Neural crest cell (in vitro differentiated cells): ENCODE measurements around the gene C1orf52. TPM values are rescaled to one million over a fixed set of nuclear protein-coding genes. Genes with fewer than 3 reads are reported as not detected.

Experiments used
- DNase-seq: peaks from one replicate; pipeline ENCODE4 v3.0.0; 2021; ENCODE audit warnings: low read depth, mixed read lengths, low spot score
- H3K27ac Mint-ChIP-seq: one replicate; pipeline ENCODE4 v1.8.0; 2021; ENCODE audit warnings: mild to moderate bottlenecking, mixed read lengths; ENCODE audit not compliant: unreplicated experiment
- H3K27me3 Mint-ChIP-seq: 2 replicates; pipeline ENCODE4 v1.8.0; 2021; ENCODE audit warnings: low read depth, mild to moderate bottlenecking, mixed read lengths
- H3K36me3 Mint-ChIP-seq: 2 replicates; pipeline ENCODE4 v1.8.0; 2021; ENCODE audit warnings: low read depth, mild to moderate bottlenecking, mixed read lengths
- H3K4me1 Mint-ChIP-seq: 2 replicates; pipeline ENCODE4 v1.8.0; 2021; ENCODE audit warnings: mixed read lengths
- H3K4me3 Mint-ChIP-seq: one replicate; pipeline ENCODE4 v1.8.0; 2021; ENCODE audit warnings: mild to moderate bottlenecking, mixed read lengths
- H3K9me3 Mint-ChIP-seq: 2 replicates; pipeline ENCODE4 v1.8.0; 2021; ENCODE audit warnings: mixed read lengths
- CTCF ChIP-seq: fragments of 200-600 bp; sonication (generic); conservative IDR thresholded peaks from 2 replicates; pipeline ENCODE4 v1.5.0; 2021; ENCODE audit warnings: antibody characterized with exemption, mild to moderate bottlenecking
- total RNA-seq: library from RNA; stranded (reverse); gene quantifications from 2 replicates; pipeline ENCODE4 v1.2.1, GENCODE V29; 2021

C1orf52 gene
- total RNA-seq, 1 donor from 2014 or later, result 30.9 TPM

- DNase-seq, result no peak
- TF ChIP-seq CTCF, result no peak
- no peak overlapping the region for H3K4me3 Mint-ChIP-seq
Measured at GRCh38 chr1:85283475-85284199, 24.2 kb upstream of the C1orf52 start.

GRCh38 chr1:85282424-85282823 lies 23.0 kb upstream of the C1orf52 start:
- Mint-ChIP-seq H3K9me3 (no peaks in the 10 kb centered on the region), H3K27ac (no peak overlapping the region), H3K36me3 (no peaks in the 10 kb centered on the region), H3K27me3 (peaks cover 30% of the 10 kb centered on the region), H3K4me3 (no peak overlapping the region), H3K4me1 (no peaks in the 10 kb centered on the region)
- no peak for DNase-seq
- TF ChIP-seq CTCF, result peak; percentile 22

More at GRCh38 chr1:85283475-85284199, 24.2 kb upstream of the C1orf52 start:
- Mint-ChIP-seq H3K27ac (no peak overlapping the region), H3K9me3 (no peaks in the 10 kb centered on the region), H3K27me3 (peaks cover 30% of the 10 kb centered on the region), H3K4me1 (no peaks in the 10 kb centered on the region), H3K36me3 (no peaks in the 10 kb centered on the region)

GRCh38 chr1:85280636-85281035 lies 21.2 kb upstream of the C1orf52 start:
- peak overlapping the region; percentile 3 for H3K4me3 Mint-ChIP-seq
- DNase-seq, result no peak
- no peak for TF ChIP-seq CTCF
- H3K27ac Mint-ChIP-seq, result no peak overlapping the region
- peaks cover 6% of the 10 kb centered on the region for H3K4me1 Mint-ChIP-seq
- no peaks in the 10 kb centered on the region for H3K36me3 Mint-ChIP-seq
- H3K27me3 Mint-ChIP-seq, result peaks cover 30% of the 10 kb centered on the region
- H3K9me3 Mint-ChIP-seq, result no peaks in the 10 kb centered on the region

GRCh38 chr1:85279458-85280080 lies 20.1 kb upstream of the C1orf52 start:
- Mint-ChIP-seq H3K4me1 (peaks cover 16% of the 10 kb centered on the region), H3K27ac (no peak overlapping the region), H3K4me3 (peak overlapping the region; percentile 45), H3K36me3 (no peaks in the 10 kb centered on the region), H3K9me3 (no peaks in the 10 kb centered on the region), H3K27me3 (peaks cover 30% of the 10 kb centered on the region)
- no peak for DNase-seq
- no peak for TF ChIP-seq CTCF

- Mint-ChIP-seq H3K4me1 (peaks cover 23% of the 10 kb centered on the region), H3K9me3 (no peaks in the 10 kb centered on the region), H3K27me3 (peaks cover 30% of the 10 kb centered on the region), H3K4me3 (peak overlapping the region; percentile 10), H3K36me3 (no peaks in the 10 kb centered on the region), H3K27ac (no peak overlapping the region)
- no peak for DNase-seq
- TF ChIP-seq CTCF, result no peak
Measured at GRCh38 chr1:85278853-85279314, 19.4 kb upstream of the C1orf52 start.
